Forelimb muscle (tissue), 1 donor: Measurements from ENCODE around the gene PDCD1. TPM values are rescaled to one million over a fixed set of nuclear protein-coding genes. Genes with fewer than 3 reads are reported as not detected.
"Not testable (repeated sequence)": the region's sequence is repeated elsewhere in the genome, so short reads cannot be mapped to it uniquely, and the experiment has no call there.

Experiments
- DNase-seq: peaks from one replicate; pipeline ENCODE4 v3.0.0-alpha.2; 2013; ENCODE audit warnings: low read depth
- polyA plus RNA-seq: library from polyadenylated mRNA; unstranded; fragments of 120-200 nt; gene quantifications from one replicate; pipeline ENCODE4 v1.2.1, GENCODE V29; 2013; ENCODE audit not compliant: insufficient read length

The PDCD1 gene
- polyA plus RNA-seq: 0.13 TPM

DNA sequence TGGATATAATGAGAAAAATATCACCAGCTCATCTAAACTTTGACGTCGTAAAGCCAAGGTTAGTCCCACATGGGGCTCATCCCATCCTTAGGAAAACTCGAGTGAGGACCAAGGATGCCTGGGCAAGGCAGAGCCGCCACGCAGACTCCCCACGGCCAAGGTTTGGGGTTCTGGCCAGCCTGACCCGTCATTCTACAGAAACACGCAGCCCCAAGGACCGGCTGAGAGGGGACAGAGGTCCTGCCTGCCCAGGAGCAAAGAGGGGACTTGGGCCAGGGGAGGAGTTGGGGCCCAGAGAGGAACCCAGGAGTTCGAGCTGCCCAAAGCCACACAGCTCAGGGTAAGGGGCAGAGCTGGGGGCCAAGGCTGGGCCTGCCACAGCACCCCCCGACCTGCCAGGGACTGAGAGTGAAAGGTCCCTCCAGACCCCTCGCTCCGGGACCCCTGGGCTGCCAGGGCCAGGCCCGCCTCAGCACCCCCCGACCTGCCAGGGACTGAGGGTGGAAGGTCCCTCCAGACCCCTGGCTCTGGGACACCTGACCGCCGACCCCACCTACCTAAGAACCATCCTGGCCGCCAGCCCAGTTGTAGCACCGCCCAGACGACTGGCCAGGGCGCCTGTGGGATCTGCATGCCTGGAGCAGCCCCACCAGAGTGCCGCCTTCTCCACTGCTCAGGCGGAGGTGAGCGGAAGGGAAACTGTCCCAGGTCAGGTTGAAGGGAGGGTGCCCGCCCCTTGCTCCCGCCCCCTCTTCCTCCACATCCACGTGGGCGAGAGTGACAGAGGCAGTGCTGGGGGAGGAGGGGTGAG, at the start of gene PDCD1:
PDCD1 (minus strand) TSS at position 689 of the 811 bp plus-strand sequence; CDS start at position 633, 56 bp downstream.
- DNase-seq: no peak

DNA sequence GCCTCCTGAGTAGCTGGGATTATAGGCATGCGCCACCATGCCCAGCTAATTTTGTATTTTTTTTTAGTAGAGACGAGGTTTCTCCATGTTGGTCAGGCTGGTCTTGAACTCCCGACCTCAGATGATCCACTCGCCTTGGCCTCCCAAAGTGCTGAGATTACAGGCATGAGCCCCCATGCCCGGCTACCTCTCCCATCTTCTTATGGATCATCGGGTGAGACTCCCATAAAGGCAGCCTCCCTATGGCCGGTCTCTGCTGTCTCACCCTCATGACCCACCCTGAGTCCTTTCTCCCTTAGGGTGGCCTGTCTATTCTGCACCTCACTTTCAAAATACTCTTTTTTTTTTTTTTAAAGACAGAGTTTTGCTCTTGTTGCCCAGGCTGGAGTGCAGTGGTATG, 49.1 kb upstream of the PDCD1 start:
- not testable (repeated sequence) for DNase-seq

DNA sequence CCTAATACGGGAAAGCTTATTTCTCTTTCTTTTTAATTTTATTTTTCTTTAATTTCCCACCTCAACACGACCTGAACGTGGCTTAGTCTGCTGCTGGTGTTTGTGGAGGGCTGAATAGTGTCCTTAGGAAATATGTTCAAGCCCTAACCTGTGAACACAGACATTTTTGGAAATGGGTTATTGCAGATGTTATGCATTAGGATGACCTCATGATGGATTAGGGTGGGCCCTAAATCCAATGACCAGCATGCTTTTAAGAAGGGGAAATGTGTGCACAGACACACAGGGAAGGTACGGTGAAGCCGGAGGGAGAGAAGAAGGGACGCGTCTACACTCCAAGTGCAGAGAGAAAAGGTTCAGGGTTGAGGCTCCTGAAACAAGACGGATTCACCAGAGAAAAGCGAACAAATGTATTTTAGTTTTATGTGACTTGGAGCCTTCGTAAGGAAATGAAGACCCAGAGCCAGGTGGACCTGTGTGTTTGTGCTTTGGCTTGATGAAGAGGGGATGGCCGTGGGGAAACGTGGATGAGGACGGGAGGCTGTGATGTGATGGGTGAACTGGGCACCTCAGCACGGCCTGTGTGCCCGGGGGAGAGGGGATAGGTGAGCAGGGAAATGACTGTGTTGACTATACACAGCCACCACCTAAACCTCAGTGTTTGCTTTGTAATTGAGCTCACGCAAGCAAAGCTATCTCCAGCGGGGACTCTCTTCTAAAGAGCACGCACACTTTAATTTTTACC, 48.3 kb upstream of the PDCD1 start:
- peak; percentile 28 for DNase-seq

DNA sequence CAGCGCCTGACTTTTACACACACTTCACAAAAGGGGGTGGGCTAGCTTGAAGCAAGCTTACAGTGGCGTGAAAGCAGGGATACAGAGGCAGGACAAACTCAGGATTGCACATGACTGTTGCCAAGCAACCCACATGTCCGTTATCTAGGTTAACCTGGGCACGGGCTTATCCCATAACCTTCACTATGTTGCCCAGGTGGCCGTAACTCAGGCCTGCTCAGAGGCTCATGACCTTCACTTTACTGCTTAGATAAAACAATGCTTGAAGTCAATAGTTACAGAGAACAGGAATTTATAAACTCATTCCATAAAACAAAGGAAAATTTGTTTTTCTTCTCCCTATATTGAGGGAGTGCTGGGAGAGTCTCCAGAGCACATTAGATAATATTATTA, 47.7 kb upstream of the PDCD1 start:
- DNase-seq: not testable (repeated sequence)

DNA sequence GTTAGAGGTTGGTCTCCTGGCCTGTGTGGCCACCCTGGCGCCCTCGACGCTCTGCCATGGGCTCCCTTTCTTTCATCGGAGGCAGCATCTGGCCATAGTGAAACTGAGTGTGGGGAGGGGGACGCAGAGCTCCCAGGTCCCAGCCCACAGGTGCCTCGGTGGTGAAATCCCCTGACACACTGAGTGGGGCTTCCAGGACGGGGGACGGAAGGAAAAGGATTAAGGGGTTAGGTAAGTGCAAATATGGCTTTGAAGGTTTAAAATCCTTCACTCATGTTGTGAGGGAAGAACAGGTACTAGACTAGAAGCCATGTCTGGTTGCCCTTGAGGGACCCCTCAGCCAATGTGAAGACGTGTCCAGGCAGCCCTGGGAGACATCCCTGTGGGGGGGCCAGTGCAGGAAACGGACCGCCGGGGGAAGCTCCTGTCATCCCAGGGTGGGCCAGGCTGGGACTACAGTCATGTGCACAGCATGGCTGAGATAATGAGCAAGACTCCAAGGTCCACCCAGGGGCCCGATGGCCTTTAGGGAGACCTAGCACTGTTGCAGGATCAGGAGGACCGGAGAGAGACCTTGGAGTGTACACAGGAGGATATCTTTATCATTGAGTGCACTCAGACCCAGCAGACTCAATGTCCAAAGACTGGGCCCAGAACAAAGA, 47.2 kb upstream of the PDCD1 start:
- no peak for DNase-seq

DNA sequence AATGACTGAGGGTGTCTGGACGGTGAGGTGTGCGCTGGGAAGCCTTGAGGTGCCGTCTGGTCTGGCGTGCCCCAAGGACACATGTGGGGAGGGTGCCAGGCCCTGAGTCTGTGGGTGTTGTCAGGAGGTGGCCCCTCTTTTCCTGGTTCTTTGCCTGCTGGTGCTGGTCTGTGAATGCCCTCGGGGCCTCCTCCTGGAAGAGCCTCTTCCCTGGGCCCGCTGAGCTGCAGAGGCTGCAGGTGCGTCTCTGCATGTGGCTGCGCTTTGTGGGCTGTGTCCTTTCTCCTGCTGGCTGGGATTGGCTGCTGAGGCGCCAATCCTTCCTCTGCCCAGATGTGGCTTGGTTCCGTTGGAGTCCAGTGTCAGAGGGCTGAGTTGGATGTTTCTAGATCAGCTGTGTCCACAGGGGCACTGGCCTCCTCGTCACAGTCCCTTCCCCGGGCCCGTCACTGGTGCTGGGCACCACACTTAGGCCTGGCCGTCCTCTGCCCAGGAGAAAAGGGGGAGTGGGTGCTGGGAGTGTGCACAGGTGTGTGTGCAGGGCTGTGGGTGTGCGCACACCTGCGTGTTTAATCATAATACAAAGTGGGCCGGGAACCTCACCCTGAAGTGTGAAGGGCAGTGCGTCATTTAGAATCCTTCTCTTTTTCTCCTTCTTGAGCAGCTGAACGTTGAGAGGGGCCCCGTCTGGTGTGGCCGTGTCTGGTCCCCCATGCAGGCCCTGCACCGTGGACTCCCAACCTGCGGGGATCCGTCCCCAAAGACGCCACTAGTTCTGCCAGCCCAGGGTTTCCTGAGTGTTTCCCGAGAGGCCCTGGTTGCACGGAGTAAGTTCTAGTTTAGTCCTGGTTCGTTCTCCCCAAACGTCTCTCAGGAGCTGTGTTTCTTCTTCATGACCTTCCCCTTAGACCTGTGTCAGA, 46.4 kb upstream of the PDCD1 start:
- no peak for DNase-seq

DNA sequence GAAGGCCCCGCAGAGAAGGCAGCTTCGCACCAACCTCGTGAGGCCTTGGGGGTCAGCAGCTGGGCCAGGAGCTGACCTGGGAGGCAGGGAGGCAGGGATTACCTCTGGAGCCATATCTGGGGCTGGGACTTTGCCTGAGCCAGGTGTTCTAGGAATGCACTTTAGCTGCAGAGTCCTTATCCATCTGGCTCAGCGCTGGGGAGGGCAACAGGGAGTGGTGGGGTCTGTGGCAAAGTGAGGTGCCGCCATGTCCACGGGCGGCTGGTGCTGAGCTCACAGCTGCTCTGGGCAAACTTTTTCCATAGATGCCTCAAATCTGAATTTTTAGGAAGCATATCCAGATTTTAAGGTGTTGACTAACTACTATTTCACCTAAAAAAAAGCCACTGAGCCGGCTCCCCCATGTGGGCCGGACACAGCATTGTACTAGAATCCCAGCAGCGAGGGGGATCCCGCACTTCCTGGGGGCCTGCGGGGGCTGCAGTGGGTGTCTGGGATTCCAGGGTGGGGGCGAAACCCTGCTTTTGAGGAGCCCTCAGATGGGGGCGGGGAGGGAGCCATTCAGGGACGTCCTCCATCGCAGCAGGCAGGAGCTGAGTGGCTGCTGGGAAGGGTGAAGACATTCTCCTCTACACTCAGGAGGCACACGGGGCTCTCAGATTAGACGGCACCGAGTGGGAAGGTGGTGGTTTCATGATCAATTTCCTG, 45.5 kb upstream of the PDCD1 start:
- no peak for DNase-seq

DNA sequence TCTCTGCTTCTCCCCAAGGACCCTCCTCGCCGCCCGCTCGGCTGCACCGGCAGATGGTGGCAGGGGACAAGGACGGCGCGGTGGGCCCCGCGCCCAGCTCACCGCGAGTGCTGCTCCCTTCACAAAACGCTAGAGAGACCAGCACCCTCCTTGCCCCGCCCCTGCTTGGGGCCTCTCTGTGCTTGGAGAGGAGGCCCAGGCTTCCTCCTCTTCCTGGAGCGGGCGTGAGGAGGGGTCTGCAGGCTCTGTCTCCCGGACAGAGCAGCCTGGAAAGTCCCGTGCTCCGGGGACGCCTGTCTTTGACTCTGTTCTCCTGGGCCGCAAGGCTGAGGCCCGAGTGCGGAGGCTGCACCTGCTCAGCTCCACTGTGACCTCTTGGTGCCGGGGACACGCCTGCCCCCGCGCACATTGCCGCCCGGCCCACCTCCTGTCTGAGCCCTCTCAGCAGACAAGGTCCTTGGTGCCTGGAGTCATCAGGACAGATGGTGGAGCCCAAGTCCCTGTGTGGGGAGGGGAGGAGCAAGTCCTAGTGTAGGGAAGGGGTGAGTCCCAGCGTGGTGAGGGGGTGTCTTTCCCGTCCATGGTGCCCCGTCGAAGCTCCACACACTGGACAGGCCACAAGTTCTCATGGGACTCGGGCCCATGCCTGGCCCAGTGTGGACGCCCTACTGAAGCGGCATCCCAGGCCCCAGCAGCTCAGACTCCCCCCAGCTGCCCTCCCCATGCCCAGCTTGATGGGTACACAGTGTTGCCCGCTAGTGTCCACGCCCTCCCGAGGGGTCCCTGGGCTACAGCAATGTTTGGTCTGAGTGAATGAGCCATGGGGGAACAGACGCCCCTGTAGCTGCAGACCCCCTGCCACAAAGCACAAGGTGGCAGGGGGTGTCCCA, 44.7 kb upstream of the PDCD1 start:
- DNase-seq: no peak

DNA sequence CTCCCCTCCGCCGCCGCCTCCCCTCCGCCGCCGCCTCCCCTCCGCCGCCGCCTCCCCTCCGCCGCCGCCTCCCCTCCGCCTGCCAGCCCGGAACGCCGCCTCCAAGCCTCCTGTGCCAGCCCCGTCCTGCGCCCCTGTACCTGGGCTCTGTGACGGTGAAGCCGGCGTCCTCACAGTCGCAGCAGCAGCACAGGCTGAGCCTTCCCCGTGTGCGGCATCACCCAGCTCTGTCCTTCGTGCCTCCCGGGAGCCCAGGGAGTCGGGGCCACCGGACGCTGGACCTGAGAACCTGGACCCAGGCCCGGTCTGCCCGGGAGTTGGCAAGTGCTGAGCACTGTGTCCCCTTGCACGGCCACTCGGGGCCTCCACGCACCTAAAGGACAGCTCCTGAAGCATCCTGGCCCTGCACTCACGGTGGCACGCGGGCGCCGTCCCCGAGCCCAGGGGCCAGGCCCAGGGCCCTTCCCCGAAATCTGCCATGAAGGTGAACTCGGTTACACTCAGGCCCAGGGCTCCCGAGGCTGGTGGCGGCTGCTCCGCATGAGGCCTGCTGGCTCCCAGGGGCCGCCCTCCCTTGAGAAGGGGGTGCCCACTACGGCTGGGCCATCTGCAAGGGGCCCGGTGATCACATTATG, 43.8 kb upstream of the PDCD1 start:
- no peak for DNase-seq

DNA sequence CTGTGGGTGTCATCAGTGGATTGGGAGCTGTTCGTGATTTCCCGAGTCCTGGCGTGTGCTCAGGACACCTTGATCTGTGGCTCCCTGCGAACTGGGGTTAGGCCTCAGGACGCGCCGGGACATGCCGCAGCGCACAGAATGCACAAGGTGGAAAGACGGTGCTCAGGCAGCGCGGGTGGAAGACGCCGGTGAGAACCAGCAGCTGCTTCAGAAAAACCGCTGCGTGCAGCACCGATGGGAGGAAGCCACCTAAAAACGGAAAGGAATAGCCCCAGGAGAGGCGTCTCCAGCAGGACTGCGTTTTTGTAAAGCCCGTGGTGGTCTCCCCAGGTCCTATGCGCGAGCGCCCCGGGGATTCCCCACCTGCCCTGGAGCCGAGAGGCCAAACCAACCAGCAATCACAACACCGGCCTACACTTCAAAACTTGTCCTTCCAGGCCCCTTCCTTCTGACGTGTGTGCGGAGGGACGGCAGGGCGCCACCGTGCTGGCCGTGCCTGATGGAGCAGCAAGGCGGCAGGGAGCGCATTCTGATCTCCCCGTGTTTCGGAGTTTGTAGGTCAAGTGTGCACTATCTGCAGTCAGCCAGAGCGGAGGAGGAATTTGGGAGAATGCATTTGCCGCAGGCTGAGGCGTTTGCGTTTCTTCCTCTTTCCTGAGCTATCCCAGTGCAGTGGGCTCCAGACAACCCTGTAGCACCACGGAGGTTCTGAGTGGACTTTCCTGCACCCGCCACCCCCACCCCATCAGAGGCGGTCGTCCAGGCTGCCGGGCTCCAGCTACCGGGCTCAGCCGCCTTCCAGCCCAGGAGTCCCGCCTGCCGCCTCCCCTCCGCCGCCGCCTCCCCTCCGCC, 43.0 kb upstream of the PDCD1 start:
- no peak for DNase-seq

DNA sequence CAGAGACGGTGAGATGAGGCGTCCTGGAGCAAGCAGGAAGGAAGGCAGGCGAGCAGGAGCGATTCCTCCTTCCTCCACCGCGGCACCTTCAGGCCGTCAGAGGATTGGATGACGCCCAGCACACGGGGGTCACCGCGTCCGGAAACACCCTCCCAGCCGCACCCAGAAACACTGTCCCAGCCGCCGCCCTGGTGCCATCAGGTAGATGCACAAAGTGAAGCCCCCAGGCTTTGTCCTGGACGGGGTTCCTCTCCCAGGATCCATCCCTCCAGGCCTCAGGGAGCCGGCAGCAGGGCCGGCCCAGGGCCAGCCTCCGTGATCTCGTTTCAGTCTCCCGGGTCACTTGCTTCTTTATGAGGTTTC, 42.3 kb upstream of the PDCD1 start:
- no peak for DNase-seq

DNA sequence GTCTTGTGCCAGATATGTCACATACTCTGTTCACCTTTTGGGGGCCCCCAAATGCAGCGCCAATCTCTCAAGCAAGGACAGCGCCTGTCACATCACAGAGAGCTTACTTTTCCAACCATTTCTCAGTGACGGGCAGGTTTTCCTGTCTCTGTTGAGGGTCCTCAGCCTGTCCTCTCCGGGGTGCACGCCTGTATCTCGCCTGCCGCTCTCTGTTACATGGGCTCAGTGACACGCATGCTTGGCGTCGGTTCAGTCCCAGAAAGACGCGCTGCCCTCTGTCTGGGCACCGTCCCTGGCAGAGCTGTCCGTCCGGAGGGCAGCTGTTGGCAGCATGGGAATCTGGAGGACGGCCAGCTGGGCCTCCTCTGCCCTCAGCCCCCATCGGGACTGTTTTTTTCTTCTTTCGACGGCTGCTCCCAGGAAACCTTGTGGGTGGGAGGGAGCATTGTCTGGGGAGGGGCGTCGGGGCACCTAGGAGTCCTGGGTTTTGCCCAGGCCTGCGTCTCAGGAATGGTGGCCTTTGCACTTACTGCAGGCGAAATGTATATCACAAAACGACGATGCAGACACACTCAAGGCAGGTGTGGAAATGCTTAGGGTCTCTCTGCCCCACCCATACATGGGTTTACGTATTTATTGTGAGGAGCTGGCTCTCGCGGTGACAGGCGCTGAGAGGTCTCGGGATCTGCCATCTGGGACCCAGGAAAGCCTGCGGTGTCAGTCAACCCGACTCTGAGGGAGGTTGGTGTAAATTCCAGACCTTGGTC, 41.7 kb upstream of the PDCD1 start:
- DNase-seq: no peak

DNA sequence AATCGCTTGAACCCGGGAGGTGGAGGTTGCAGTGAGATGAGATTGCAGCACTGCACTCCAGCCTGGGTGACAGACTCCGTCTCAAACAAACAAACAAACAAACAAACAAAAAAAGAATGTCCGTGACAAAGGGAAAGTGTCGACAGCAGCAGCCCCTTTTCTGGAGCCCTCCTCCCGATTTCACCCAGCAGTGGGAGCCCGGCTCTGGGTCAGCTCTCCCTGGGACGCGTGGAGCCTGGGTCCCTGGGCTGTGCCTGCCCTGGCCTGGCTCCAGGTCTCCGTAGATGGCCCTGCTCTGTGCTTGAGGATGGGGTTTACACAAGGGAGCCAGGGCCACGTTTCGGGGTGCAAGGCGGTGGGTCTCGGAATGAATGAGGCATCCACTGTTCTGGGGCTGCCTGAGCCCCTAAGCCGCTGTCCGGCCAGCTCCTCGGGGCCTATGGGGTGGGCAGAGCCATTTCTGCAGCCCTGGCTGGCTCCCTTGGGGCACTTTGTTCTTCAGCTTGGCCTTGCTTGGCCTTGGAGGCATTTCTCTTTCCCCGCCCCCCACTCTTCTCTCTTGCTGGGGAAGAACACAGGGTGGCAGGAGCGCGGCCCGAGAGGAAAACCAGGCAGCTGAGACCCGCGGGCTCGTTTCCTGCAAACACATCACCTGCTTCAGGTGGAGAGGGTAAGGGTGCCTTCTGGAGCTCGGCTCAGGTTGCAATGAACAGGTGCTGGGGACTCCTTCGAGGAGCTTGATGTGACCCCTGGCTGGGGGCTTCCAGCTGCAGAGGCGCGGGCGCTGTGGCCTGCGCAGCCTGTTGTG, 40.0 kb upstream of the PDCD1 start:
- DNase-seq: no peak

DNA sequence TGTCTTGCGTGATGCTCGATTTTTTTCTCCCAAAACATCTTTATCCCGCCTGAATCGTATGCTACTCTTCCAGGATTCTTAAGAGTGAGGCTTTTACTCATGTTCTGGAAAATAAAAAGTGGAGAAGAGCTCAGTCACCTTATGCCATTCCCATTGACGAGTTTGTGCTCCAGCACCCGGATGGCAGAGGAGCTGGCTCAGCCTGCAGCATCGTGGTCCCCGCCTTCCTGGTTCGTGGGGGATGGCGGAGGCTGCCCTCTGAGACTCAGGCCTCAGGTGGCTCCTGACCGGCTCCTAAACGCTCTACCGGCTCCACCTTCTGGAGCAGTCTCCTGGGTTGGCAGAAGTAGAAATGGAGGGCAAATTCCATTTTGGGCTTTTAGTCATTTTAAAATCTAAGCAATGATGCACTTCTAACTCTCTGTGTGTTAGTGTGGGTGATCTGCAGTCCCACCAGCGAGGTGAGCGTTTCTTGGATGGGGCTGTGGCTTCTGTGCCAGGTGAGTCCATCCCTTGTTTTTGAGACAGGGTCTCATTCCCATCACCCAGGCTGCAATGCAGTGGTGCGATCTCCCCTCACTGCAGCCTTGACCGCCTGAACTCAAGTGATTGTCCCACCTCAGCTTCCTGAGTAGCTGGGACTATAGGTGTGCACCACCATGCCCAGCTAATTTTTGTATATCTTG, 38.7 kb upstream of the PDCD1 start:
- no peak for DNase-seq

DNA sequence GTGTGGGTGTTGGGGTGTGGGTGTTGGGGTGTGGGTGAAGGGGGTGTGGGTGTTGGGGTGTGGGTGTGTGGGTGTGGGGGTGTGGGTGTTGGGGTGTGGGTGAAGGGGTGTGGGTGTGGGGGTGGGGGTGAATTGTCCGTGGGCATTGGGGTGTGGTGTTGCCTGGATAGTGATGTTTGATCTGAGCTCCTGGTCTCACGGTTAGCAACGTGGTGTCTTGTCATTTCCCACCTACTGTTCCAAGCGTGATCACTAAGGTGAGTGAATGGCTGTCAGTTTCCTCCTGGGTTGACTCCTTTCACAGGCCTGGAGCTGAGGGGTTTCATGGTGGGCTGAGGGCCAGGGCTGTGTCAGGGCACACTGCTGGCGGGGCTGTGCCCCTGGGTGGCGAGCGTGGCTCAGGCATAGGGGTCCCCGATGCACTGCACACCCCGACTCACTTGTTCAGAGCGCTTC, 38.1 kb upstream of the PDCD1 start:
- no peak for DNase-seq
